Fibroblast of lung (primary cell): ENCODE results near the gene IGFN1. TPM values are rescaled to one million over a fixed set of nuclear protein-coding genes. Genes with fewer than 3 reads are reported as not detected.

Experiments
- DNase-seq, 2 donors: peaks; one replicate each; pipeline versions ENCODE4 v3.0.0 to v3.0.0-alpha.2; 2010; ENCODE audit warnings: low read depth in 2 of 2
- H2AFZ ChIP-seq: 2 replicates; pipeline ENCODE4 v1.5.1; 2012; ENCODE audit warnings: low read length, control low read depth, inconsistent platforms
- H3K27ac ChIP-seq: 2 replicates; pipeline ENCODE4 v1.5.1; 2011; ENCODE audit warnings: low read length, control low read depth; ENCODE audit not compliant: insufficient read depth
- H3K27me3 ChIP-seq: 2 replicates; pipeline ENCODE4 v1.5.1; 2011; ENCODE audit warnings: mild to moderate bottlenecking, low read length; ENCODE audit not compliant: control insufficient read depth, insufficient read depth
- H3K36me3 ChIP-seq: 2 replicates; pipeline ENCODE4 v1.5.1; 2011; ENCODE audit warnings: low read length; ENCODE audit not compliant: control insufficient read depth, insufficient read depth
- H3K4me1 ChIP-seq: 2 replicates; pipeline ENCODE4 v1.5.1; 2011; ENCODE audit warnings: low read length; ENCODE audit not compliant: control insufficient read depth, insufficient read depth; ENCODE audit errors: extremely low read depth
- H3K4me2 ChIP-seq: 2 replicates; pipeline ENCODE4 v1.5.1; 2011; ENCODE audit warnings: low read length, control low read depth; ENCODE audit not compliant: insufficient read depth; ENCODE audit errors: extremely low read depth
- H3K4me3 ChIP-seq, 4 experiments: fragments of 200-600 bp in 1 of 4; sonication (generic) in 1 of 4; replicated peaks in 1 of 4; 2 replicates each; pipeline ENCODE4 v1.5.1; 2011 to 2016; ENCODE audit warnings: low read length in 4 of 4, low read depth in 3 of 4, mild to moderate bottlenecking in 3 of 4, control low read depth in 2 of 4, inconsistent platforms in 1 of 4, mixed read lengths in 1 of 4; ENCODE audit not compliant: insufficient read depth in 1 of 4; ENCODE audit errors: control extremely low read depth in 1 of 4
- H3K79me2 ChIP-seq: 2 replicates; pipeline ENCODE4 v1.5.1; 2012; ENCODE audit warnings: mild to moderate bottlenecking, low read length, inconsistent platforms; ENCODE audit not compliant: control insufficient read depth, insufficient read depth
- H3K9ac ChIP-seq: 2 replicates; pipeline ENCODE4 v1.5.1; 2011; ENCODE audit warnings: mild to moderate bottlenecking, low read length, control low read depth; ENCODE audit not compliant: insufficient read depth
- H3K9me3 ChIP-seq: 2 replicates; pipeline ENCODE4 v1.5.1; 2012; ENCODE audit warnings: low read depth, low read length; ENCODE audit not compliant: control insufficient read depth, insufficient read depth
- H4K20me1 ChIP-seq: 2 replicates; pipeline ENCODE4 v1.5.1; 2011; ENCODE audit warnings: low read length; ENCODE audit not compliant: control insufficient read depth, insufficient read depth; ENCODE audit errors: extremely low read depth
- CTCF ChIP-seq, 2 donors: IDR thresholded peaks in 1 of 2; conservative IDR thresholded peaks in 1 of 2; 1 replicate in 1 of 2; 2 replicates in 1 of 2; pipeline ENCODE4 v1.5.1; 2011 to 2012; ENCODE audit warnings: low read length in 2 of 2, control low read depth in 1 of 2, inconsistent platforms in 1 of 2, low read depth in 1 of 2, mild to moderate bottlenecking in 1 of 2
- EZH2 ChIP-seq: IDR thresholded peaks from 2 replicates; pipeline ENCODE4 v1.5.1; 2012; ENCODE audit warnings: low read length, control low read depth, mild to moderate bottlenecking; ENCODE audit errors: missing control alignments
- polyA plus RNA-seq, 2 donors: library from polyadenylated mRNA; depleted of rRNA in 1 of 2; stranded (reverse) in 1 of 2; unstranded in 1 of 2; fragments of >200 nt; gene quantifications; 2 replicates each; pipeline ENCODE4 v1.2.1, GENCODE V29; 2011 to 2012; ENCODE audit warnings: missing spikeins in 1 of 2
- total RNA-seq: library from RNA; depleted of rRNA; stranded (reverse); fragments of >200 nt; gene quantifications from 2 replicates; pipeline ENCODE4 v1.2.1, GENCODE V29; 2014

The IGFN1 gene
- total and polyA plus RNA-seq, 2 donors (not counting 1 experiment from before 2014, with no cell fraction given): 0.17 TPM; not detected in 1

- no peak overlapping the region for H3K4me2 ChIP-seq
Observed at GRCh38 chr1:201169971-201170532, 20.6 kb upstream of the IGFN1 start.

GRCh38 chr1:201170533-201171062, 20.0 kb upstream of the IGFN1 start:
- TF ChIP-seq EZH2 (no peak), CTCF (conservative IDR thresholded peaks at IDR 0.05 in 1 of 2, IDR thresholded peaks at IDR 0.05 in 1 of 2; ENCODE audit: low read depth in 1 of 2, low read length in 2 of 2) (no peak)
- Histone ChIP-seq H3K4me2 (peak overlapping the region; percentile 84), H3K27ac (peak overlapping the region; percentile 35), H2AFZ (peak overlapping the region; percentile 6), H4K20me1 (no peaks in the 10 kb centered on the region), H3K9me3 (no peaks in the 10 kb centered on the region), H3K36me3 (no peaks in the 10 kb centered on the region), H3K4me3 (peak overlapping the region; percentile 41 to 76 (median 56)), H3K9ac (peak overlapping the region; percentile 59), H3K4me1 (peaks cover 5% of the 10 kb centered on the region), H3K79me2 (no peaks in the 10 kb centered on the region), H3K27me3 (peaks cover 3% of the 10 kb centered on the region)
- DNase-seq: peak; percentile 82 to 93

More at GRCh38 chr1:201169971-201170532, 20.6 kb upstream of the IGFN1 start:
- Histone ChIP-seq H3K4me3 (peak overlapping the region in 2 of 4 experiments; percentile 26 to 76), H3K79me2 (no peaks in the 10 kb centered on the region), H3K9me3 (no peaks in the 10 kb centered on the region), H3K27ac (no peak overlapping the region), H3K9ac (no peak overlapping the region), H3K4me1 (peaks cover 5% of the 10 kb centered on the region), H3K27me3 (peaks cover 3% of the 10 kb centered on the region), H2AFZ (no peak overlapping the region), H4K20me1 (no peaks in the 10 kb centered on the region), H3K36me3 (no peaks in the 10 kb centered on the region)
- TF ChIP-seq EZH2 (no peak), CTCF (conservative IDR thresholded peaks at IDR 0.05 in 1 of 2, IDR thresholded peaks at IDR 0.05 in 1 of 2; ENCODE audit: low read depth in 1 of 2, low read length in 2 of 2) (no peak)
- DNase-seq: no peak

- H3K4me3 ChIP-seq: peak overlapping the region; percentile 41 to 76 (median 56)
- no peaks in the 10 kb centered on the region for H3K27me3 ChIP-seq
- H3K27ac ChIP-seq: peak overlapping the region; percentile 35
- DNase-seq: peak; percentile 24 to 36
- peak overlapping the region; percentile 58 for H2AFZ ChIP-seq
- no peaks in the 10 kb centered on the region for H3K36me3 ChIP-seq
- H3K9ac ChIP-seq: peak overlapping the region; percentile 59
- H3K4me1 ChIP-seq: peaks cover 5% of the 10 kb centered on the region
- H3K79me2 ChIP-seq: no peaks in the 10 kb centered on the region
- no peaks in the 10 kb centered on the region for H4K20me1 ChIP-seq
- peak overlapping the region; percentile 84 for H3K4me2 ChIP-seq
- H3K9me3 ChIP-seq: no peaks in the 10 kb centered on the region
- peak; percentile 32 to 43 for TF ChIP-seq CTCF (conservative IDR thresholded peaks at IDR 0.05 in 1 of 2, IDR thresholded peaks at IDR 0.05 in 1 of 2; ENCODE audit: low read depth in 1 of 2, low read length in 2 of 2)
- TF ChIP-seq EZH2: no peak
Observed at GRCh38 chr1:201171063-201172036, 19.3 kb upstream of the IGFN1 start.
